C4-2B (cell line): Measurements from ENCODE around the gene GRID1.
A peak's percentile ranks its signal among the peaks of the same experiment; 100 is the strongest.
"Not testable (repeated sequence)": the region's sequence is repeated elsewhere in the genome, so short reads cannot be mapped to it uniquely, and the experiment has no call there.

ENCODE experiments used
- H3K27ac ChIP-seq: fragments of 450-650 bp; 2 replicates; pipeline ENCODE4 v1.5.1; 2017
- ZFX ChIP-seq: fragments of 450-650 bp; IDR thresholded peaks from 2 replicates; pipeline ENCODE4 v1.6.1; 2017
- TF ChIP-seq, protein P1 (sequence below): fragments of 450-650 bp; conservative IDR thresholded peaks from 2 replicates; pipeline ENCODE4 v1.5.1; 2017; ENCODE audit warnings: mild to moderate bottlenecking

The GRID1 gene

DNA sequence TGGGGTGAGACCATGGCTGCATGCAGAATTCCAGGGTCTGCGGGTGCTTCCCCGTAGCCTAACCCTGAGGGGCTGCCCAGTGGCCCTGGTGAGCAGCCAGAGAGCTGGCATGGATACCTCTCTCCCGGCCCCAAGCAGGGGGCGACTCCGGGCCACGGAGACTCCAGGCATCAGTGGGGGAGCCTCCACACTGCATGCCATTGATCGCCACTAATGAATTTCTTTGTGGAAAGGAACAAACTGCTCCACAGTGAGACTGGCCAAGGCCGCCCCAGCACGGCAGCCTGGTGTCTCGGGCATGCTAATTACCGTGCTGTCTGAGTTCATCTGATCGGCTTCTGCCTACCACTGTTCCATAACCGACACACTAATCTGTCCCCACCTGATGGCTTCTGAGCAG, 184.4 kb downstream of the GRID1 start:
- H3K27ac ChIP-seq: no peak overlapping the region
- TF ChIP-seq, protein P1, sequence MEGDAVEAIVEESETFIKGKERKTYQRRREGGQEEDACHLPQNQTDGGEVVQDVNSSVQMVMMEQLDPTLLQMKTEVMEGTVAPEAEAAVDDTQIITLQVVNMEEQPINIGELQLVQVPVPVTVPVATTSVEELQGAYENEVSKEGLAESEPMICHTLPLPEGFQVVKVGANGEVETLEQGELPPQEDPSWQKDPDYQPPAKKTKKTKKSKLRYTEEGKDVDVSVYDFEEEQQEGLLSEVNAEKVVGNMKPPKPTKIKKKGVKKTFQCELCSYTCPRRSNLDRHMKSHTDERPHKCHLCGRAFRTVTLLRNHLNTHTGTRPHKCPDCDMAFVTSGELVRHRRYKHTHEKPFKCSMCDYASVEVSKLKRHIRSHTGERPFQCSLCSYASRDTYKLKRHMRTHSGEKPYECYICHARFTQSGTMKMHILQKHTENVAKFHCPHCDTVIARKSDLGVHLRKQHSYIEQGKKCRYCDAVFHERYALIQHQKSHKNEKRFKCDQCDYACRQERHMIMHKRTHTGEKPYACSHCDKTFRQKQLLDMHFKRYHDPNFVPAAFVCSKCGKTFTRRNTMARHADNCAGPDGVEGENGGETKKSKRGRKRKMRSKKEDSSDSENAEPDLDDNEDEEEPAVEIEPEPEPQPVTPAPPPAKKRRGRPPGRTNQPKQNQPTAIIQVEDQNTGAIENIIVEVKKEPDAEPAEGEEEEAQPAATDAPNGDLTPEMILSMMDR: no peak
- TF ChIP-seq ZFX: no peak

- H3K27ac ChIP-seq: no peak overlapping the region
- TF ChIP-seq, protein P1: no peak
- no peak for TF ChIP-seq ZFX
These were observed 185.7 kb downstream of the GRID1 start for GRCh38 chr10:86180861-86181260.

GRCh38 chr10:86179961-86180360, 186.6 kb downstream of the GRID1 start:
- TF ChIP-seq, protein P1: no peak
- no peak for TF ChIP-seq ZFX
- H3K27ac ChIP-seq: no peak overlapping the region

- no peak overlapping the region for H3K27ac ChIP-seq
- TF ChIP-seq, protein P1: no peak
- TF ChIP-seq ZFX: no peak
These were observed 187.5 kb downstream of the GRID1 start for GRCh38 chr10:86179153-86179524.

DNA sequence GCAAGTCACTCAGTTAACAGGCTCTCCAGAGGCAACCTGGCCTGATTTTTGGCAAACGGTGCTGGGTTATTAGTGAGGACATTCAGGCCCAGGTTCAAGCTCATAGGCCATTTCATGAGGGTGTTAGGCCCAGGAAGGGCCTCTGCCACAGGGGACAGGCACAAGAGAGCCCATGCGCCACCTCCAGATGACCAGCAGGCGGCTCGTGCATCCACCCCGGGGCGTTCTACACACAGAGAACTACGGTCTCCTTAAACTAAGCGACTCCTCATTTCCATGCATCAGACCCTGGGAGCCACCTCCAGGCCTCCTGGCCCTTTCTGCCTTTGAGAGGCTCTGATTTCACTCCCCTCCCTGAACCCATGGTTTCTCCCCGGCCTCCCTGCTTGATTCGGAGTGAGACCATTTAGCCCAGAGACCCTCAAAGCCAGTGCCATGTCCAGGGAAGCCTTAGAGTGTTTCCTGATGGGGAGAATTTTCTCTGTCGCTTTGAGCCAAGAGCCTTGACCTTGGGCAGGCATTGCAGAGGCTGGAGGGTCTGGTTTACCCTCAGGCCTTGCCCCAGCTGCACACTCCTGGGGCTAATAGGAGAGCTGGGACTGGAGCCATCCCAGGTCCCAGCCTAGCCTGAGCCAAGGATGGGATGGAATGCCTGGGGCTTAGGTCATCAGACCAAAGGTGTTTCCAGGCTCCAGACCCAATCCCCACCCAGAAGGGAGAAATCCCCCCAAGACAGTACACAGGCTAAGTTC, 188.0 kb downstream of the GRID1 start:
- no peak for TF ChIP-seq ZFX
- TF ChIP-seq, protein P1: peak; percentile 50
- no peak overlapping the region for H3K27ac ChIP-seq

DNA sequence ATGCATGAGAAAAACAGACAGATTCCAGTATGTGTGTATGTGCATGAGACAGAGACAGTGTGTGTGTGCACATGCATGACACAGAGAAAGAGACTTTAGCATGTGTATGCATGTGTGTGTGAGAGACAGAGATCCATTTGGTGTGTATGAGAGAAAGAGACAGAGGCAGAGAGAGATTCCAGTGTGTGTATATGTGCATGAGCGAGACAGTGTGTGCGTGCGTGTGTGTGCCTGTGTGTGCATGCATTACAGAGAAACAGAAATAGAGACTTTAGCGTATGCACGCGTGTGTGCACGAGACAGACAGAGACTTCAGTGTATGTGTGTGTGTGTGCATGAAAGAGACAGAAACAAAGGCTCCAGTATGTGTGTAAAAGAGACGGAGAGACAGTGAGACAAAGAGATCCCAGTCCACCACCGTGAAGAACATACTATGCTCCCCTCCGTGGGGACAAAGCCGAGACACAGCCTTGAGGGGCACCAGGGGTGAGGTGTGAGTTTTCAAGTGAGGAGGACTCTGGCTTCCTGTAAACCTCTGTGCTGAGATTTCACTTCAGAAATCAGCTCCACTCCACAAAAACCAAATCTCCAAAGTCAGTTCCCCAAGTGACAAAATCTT, 188.9 kb downstream of the GRID1 start:
- H3K27ac ChIP-seq: no peak overlapping the region
- TF ChIP-seq ZFX: no peak
- TF ChIP-seq, protein P1: no peak

GRCh38 chr10:86176850-86177536, 189.6 kb downstream of the GRID1 start:
- TF ChIP-seq, protein P1: no peak
- no peak for TF ChIP-seq ZFX
- H3K27ac ChIP-seq: no peak overlapping the region

- H3K27ac ChIP-seq: not testable (repeated sequence)
These were observed 191.1 kb downstream of the GRID1 start for GRCh38 chr10:86175476-86175875.
